ENCODE results near the gene CNTNAP5.

The CNTNAP5 gene

DNA sequence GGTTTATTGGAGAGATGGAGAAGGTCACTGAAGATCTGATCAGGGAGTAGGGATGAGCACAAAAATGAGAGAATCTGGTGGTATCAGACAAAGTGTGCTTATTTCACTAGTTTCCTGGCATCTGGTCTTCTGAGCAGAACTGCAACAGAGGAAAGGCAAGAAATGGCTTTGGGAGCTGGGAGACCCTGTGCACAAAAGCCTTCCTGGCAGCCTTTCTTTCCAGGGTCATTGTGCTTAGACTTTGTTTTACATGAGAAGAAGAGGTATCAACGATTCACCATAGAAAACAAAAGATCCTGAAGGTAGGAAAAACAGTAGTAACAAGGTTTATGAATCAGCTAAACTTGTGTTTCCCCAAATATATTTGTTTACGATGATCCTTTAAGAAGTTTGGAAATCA lies 162.9 kb downstream of the CNTNAP5 start:
- no peak for DNase-seq
- H3K27ac Mint-ChIP-seq = no peak overlapping the region
- ATAC-seq (replicated peaks) = no peak
- H3K4me3 Mint-ChIP-seq = no peak overlapping the region
- no peaks in the 10 kb centered on the region for H3K27me3 Mint-ChIP-seq
- H3K36me3 Mint-ChIP-seq (ENCODE audit: insufficient read depth) = no peaks in the 10 kb centered on the region
- H3K4me1 Mint-ChIP-seq (ENCODE audit: low read depth in 2 of 2) = no peaks in the 10 kb centered on the region
- H3K9me3 Mint-ChIP-seq = peaks cover 12 to 17% of the 10 kb centered on the region in 2 donors

DNA sequence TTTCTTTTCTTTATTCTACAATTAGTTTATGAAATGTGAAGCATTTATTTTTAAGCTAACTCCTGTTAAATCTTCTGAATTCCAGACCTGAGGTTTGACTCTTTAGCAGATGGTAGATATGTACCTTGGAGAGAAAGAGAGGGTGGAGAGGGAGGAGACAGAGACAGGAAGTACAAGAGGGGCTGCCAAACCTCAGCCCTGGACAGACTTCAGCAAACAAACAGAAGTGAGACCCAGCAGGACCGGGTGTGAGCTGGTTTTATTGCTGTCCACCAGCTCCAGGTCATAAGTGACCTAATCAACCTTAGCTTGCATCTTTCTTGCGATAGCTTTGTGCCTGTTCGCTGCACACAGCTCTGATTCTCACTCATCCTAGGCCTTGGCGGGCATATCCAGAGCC lies 168.6 kb downstream of the CNTNAP5 start:
- Mint-ChIP-seq H3K4me1 (ENCODE audit: low read depth in 2 of 2) (no peaks in the 10 kb centered on the region), H3K36me3 (ENCODE audit: insufficient read depth) (no peaks in the 10 kb centered on the region), H3K27ac (no peak overlapping the region), H3K4me3 (no peak overlapping the region), H3K9me3 (peaks cover 11% of the 10 kb centered on the region in 2 donors), H3K27me3 (no peaks in the 10 kb centered on the region)
- ATAC-seq (replicated peaks) = no peak
- no peak for DNase-seq

GRCh38 chr2:124201713-124202112 lies 176.6 kb downstream of the CNTNAP5 start:
- DNase-seq = no peak
- no peak overlapping the region for H3K27ac Mint-ChIP-seq

DNA sequence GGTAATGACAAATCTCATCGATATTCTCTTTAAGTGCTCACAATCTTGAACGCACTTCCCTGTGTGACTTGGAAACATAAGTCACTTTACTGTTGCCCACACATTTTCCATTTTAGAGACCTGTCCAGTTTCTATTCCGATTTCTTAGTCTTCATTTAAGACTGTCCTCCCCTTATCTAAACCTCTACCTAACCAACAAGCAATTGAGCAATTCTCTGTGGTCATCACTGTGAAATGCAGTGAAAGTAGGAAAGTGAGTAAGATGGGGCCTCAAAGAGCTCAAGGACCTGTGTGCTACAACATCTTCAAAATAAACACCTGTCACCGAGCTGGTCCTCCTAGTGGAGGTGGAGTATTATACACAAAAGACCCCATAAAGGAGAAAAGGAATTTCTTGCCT lies 184.4 kb downstream of the CNTNAP5 start:
- Mint-ChIP-seq H3K9me3 (peaks cover 11 to 12% of the 10 kb centered on the region in 2 donors), H3K27me3 (no peaks in the 10 kb centered on the region), H3K27ac (no peak overlapping the region), H3K4me3 (no peak overlapping the region), H3K4me1 (ENCODE audit: low read depth in 2 of 2) (no peaks in the 10 kb centered on the region), H3K36me3 (ENCODE audit: insufficient read depth) (no peaks in the 10 kb centered on the region)
- DNase-seq = no peak
- ATAC-seq (replicated peaks) = no peak

More at GRCh38 chr2:124201713-124202112, 176.6 kb downstream of the CNTNAP5 start:
- ATAC-seq (replicated peaks) = no peak
- Mint-ChIP-seq H3K4me1 (ENCODE audit: low read depth in 2 of 2) (no peaks in the 10 kb centered on the region), H3K4me3 (no peak overlapping the region), H3K36me3 (ENCODE audit: insufficient read depth) (no peaks in the 10 kb centered on the region), H3K27me3 (no peaks in the 10 kb centered on the region), H3K9me3 (peaks cover 16 to 18% of the 10 kb centered on the region in 2 donors)

GRCh38 chr2:124211461-124211860 lies 186.4 kb downstream of the CNTNAP5 start:
- no peak for ATAC-seq (replicated peaks)
- Mint-ChIP-seq H3K4me3 (no peak overlapping the region), H3K36me3 (ENCODE audit: insufficient read depth) (no peaks in the 10 kb centered on the region), H3K9me3 (peaks cover 9% of the 10 kb centered on the region in 2 donors), H3K27me3 (no peaks in the 10 kb centered on the region), H3K27ac (no peak overlapping the region), H3K4me1 (ENCODE audit: low read depth in 2 of 2) (no peaks in the 10 kb centered on the region)
- no peak for DNase-seq

GRCh38 chr2:124213977-124214587 lies 189.0 kb downstream of the CNTNAP5 start:
- Mint-ChIP-seq H3K9me3 (peaks cover 6 to 7% of the 10 kb centered on the region in 2 donors), H3K27ac (no peak overlapping the region), H3K27me3 (no peaks in the 10 kb centered on the region), H3K4me3 (no peak overlapping the region), H3K4me1 (ENCODE audit: low read depth in 2 of 2) (no peaks in the 10 kb centered on the region), H3K36me3 (ENCODE audit: insufficient read depth) (no peaks in the 10 kb centered on the region)
- DNase-seq = no peak
- no peak for ATAC-seq (replicated peaks)

DNA sequence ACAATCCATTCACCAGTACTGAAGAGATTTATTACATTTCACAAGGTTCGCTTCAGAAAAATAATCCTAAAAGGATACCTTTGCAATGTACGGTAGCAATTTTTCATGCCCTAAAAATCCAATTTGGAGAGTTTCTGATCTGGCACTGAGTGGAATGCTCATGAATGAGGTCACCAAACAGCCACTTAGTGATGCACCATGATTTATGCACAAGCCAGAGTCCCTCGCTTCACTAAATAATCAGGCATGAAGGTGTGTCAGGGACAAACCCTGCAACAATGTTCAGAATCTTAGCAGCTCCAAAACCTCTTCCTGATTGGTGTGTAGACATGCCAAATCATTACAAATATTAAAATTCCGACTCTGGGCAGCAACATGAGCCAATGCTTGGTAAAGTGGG lies 221.1 kb downstream of the CNTNAP5 start:
- H3K4me3 Mint-ChIP-seq = no peak overlapping the region
- H3K27me3 Mint-ChIP-seq = no peaks in the 10 kb centered on the region
- peaks cover 13 to 23% of the 10 kb centered on the region in 2 donors for H3K9me3 Mint-ChIP-seq
- H3K36me3 Mint-ChIP-seq (ENCODE audit: insufficient read depth) = peaks cover 3% of the 10 kb centered on the region
- DNase-seq (no peak), ATAC-seq (replicated peaks) (no peak)
- H3K4me1 Mint-ChIP-seq (ENCODE audit: low read depth in 2 of 2) = no peaks in the 10 kb centered on the region
- no peak overlapping the region for H3K27ac Mint-ChIP-seq

DNA sequence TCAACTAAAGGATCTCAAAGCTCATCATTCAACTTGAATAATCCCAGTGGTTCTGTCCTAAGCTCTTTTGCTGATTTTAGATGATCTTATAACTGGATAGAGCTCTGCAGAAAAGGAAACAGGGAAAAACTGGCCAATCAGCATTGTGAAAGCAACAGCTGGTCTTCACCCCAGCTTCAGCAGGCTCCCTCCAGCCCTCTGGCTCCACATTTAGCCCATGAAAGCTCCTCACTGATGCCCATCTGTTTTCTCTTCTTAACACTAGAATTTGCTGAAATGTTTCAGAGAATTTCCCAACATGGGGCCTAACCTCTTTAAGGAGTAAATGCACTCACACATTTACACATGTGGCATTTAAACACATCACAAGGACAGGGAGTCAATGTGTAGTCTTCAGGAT lies 223.3 kb downstream of the CNTNAP5 start:
- Mint-ChIP-seq H3K27me3 (no peaks in the 10 kb centered on the region), H3K4me3 (no peak overlapping the region), H3K9me3 (peaks cover 10 to 22% of the 10 kb centered on the region in 2 donors), H3K27ac (no peak overlapping the region), H3K36me3 (ENCODE audit: insufficient read depth) (peaks cover 3% of the 10 kb centered on the region), H3K4me1 (ENCODE audit: low read depth in 2 of 2) (no peaks in the 10 kb centered on the region)
- DNase-seq (no peak), ATAC-seq (replicated peaks) (no peak)

DNA sequence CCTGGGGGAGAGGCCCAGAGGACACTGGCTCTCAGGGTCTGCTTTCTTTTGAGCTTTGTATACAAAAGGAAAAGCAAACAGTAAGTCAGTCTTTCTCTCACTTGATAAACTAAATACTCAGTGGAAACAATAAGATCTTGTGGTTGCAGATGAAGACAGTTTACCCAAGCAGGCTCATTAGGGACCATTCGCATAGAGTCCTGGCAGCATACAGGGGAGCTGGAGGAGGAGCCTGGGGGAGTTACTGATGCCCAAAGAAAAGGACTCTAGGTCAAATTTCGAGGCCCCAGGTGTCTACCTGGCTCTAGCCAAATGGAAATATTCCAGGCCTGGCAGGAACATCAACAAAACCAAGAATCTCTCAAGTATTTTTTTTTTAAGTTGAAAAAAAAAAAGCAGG lies 225.3 kb downstream of the CNTNAP5 start:
- Mint-ChIP-seq H3K27me3 (no peaks in the 10 kb centered on the region), H3K9me3 (peaks cover 13 to 22% of the 10 kb centered on the region in 2 donors), H3K4me1 (ENCODE audit: low read depth in 2 of 2) (no peaks in the 10 kb centered on the region), H3K36me3 (ENCODE audit: insufficient read depth) (no peaks in the 10 kb centered on the region), H3K27ac (no peak overlapping the region), H3K4me3 (no peak overlapping the region)
- no peak for ATAC-seq (replicated peaks)
- no peak for DNase-seq

DNA sequence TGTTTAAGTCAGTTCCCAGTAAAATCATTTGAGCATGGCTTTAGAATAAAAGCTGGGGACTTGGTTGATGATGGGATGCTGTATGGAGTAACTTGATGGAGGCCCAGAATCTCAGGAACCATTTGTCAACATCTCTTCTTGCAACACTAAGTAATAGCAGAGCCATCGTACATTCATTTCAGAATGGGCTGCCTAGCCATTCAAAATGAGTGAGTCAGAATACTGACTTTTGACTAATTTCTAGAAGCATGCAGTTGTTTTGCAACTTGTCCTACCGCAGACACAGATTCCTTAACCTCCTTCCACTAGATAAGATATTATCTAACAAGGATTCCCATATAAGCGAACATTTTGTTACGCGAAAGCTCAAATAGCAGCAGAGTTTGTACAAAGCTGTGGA lies 229.5 kb downstream of the CNTNAP5 start:
- Mint-ChIP-seq H3K36me3 (ENCODE audit: insufficient read depth) (no peaks in the 10 kb centered on the region), H3K9me3 (peaks cover 10 to 16% of the 10 kb centered on the region in 2 donors), H3K4me1 (ENCODE audit: low read depth in 2 of 2) (no peaks in the 10 kb centered on the region), H3K27ac (no peak overlapping the region), H3K27me3 (no peaks in the 10 kb centered on the region), H3K4me3 (no peak overlapping the region)
- ATAC-seq (replicated peaks) (no peak), DNase-seq (no peak)

- DNase-seq (no peak), ATAC-seq (replicated peaks) (no peak)
- no peaks in the 10 kb centered on the region for H3K4me1 Mint-ChIP-seq (ENCODE audit: low read depth in 2 of 2)
- peaks cover 0 to 5% of the 10 kb centered on the region in 2 donors for H3K9me3 Mint-ChIP-seq
- H3K4me3 Mint-ChIP-seq = no peak overlapping the region
- no peaks in the 10 kb centered on the region for H3K36me3 Mint-ChIP-seq (ENCODE audit: insufficient read depth)
- no peak overlapping the region for H3K27ac Mint-ChIP-seq
- no peaks in the 10 kb centered on the region for H3K27me3 Mint-ChIP-seq
Measured at GRCh38 chr2:124257120-124257519, 232.0 kb downstream of the CNTNAP5 start.

GRCh38 chr2:124258140-124258880 lies 233.2 kb downstream of the CNTNAP5 start:
- H3K4me1 Mint-ChIP-seq (ENCODE audit: low read depth in 2 of 2) = no peaks in the 10 kb centered on the region
- H3K36me3 Mint-ChIP-seq (ENCODE audit: insufficient read depth) = no peaks in the 10 kb centered on the region
- no peak for DNase-seq
- H3K4me3 Mint-ChIP-seq = no peak overlapping the region
- ATAC-seq (replicated peaks) = no peak
- peaks cover 0 to 5% of the 10 kb centered on the region in 2 donors for H3K9me3 Mint-ChIP-seq
- no peaks in the 10 kb centered on the region for H3K27me3 Mint-ChIP-seq
- no peak overlapping the region for H3K27ac Mint-ChIP-seq

- no peak for DNase-seq
- Mint-ChIP-seq H3K27me3 (no peaks in the 10 kb centered on the region), H3K4me1 (ENCODE audit: low read depth in 2 of 2) (no peaks in the 10 kb centered on the region), H3K9me3 (peaks cover 7% of the 10 kb centered on the region in 2 donors), H3K36me3 (ENCODE audit: insufficient read depth) (no peaks in the 10 kb centered on the region), H3K27ac (no peak overlapping the region), H3K4me3 (no peak overlapping the region)
- ATAC-seq (replicated peaks) = no peak
Measured at GRCh38 chr2:124261456-124261855, 236.4 kb downstream of the CNTNAP5 start.

GRCh38 chr2:124264551-124265091 lies 239.5 kb downstream of the CNTNAP5 start:
- DNase-seq = no peak
- Mint-ChIP-seq H3K27ac (no peak overlapping the region), H3K4me1 (ENCODE audit: low read depth in 2 of 2) (no peaks in the 10 kb centered on the region), H3K4me3 (no peak overlapping the region), H3K9me3 (peaks cover 5 to 7% of the 10 kb centered on the region in 2 donors), H3K27me3 (no peaks in the 10 kb centered on the region), H3K36me3 (ENCODE audit: insufficient read depth) (no peaks in the 10 kb centered on the region)
- peak; percentile 19 for ATAC-seq (replicated peaks)
